ENCODE results near the gene ADCY9. TPM values are rescaled to one million over a fixed set of nuclear protein-coding genes. Genes with fewer than 3 reads are reported as not detected.

ADCY9 gene
- total RNA-seq, 1 experiment from 2014 or later, result 10.5 TPM

GRCh38 chr16:4025428-4025827, 90.8 kb downstream of the ADCY9 start:
- Histone ChIP-seq H3K36me3 (ENCODE audit: low read depth) (no peaks in the 10 kb centered on the region), H3K4me2 (no peak overlapping the region), H3K4me1 (replicated peaks; ENCODE audit: insufficient read depth) (peaks cover 16% of the 10 kb centered on the region), H3K9me2 (ENCODE audit: insufficient read depth) (no peaks in the 10 kb centered on the region), H4K20me1 (ENCODE audit: insufficient read depth) (no peaks in the 10 kb centered on the region), H3K27ac (no peak overlapping the region), H3K79me2 (ENCODE audit: low read depth) (no peaks in the 10 kb centered on the region), H2AFZ (no peak overlapping the region), H3F3A (ENCODE audit: insufficient read depth, low read depth) (peaks cover 8% of the 10 kb centered on the region; the same call in 1 of the 2 replicates), H3K27me3 (ENCODE audit: insufficient read depth, low read depth) (no peaks in the 10 kb centered on the region), H3K4me3 (no peak overlapping the region), H3K9me3 (ENCODE audit: insufficient read depth, low read depth) (no peaks in the 10 kb centered on the region; the same call in 1 of the 2 replicates)
- no peak for DNase-seq
- ChIA-PET CTCF (no interaction called here), POLR2A (ENCODE audit: unreplicated experiment) (no interaction called here)
- intact Hi-C loops (cut with micrococcal nuclease; ENCODE audit: unreplicated experiment), result no loop called here
- no TSS peak for BruUV-seq (replicated peaks)
- TF ChIP-seq EZH2 (IDR thresholded peaks at IDR 0.05; ENCODE audit: low read depth) (no peak), CTCF (conservative IDR thresholded peaks at IDR 0.05) (no peak)

GRCh38 chr16:4021916-4022315, 94.3 kb downstream of the ADCY9 start:
- Histone ChIP-seq H3K4me2 (no peak overlapping the region), H4K20me1 (ENCODE audit: insufficient read depth) (no peaks in the 10 kb centered on the region), H2AFZ (no peak overlapping the region), H3K36me3 (ENCODE audit: low read depth) (no peaks in the 10 kb centered on the region), H3K9me2 (ENCODE audit: insufficient read depth) (no peaks in the 10 kb centered on the region), H3K4me3 (no peak overlapping the region), H3K27ac (no peak overlapping the region), H3K27me3 (ENCODE audit: insufficient read depth, low read depth) (no peaks in the 10 kb centered on the region), H3F3A (ENCODE audit: insufficient read depth, low read depth) (peaks cover 11% of the 10 kb centered on the region; the same call in 1 of the 2 replicates), H3K9me3 (ENCODE audit: insufficient read depth, low read depth) (no peaks in the 10 kb centered on the region; the same call in 1 of the 2 replicates), H3K79me2 (ENCODE audit: low read depth) (no peaks in the 10 kb centered on the region), H3K4me1 (replicated peaks; ENCODE audit: insufficient read depth) (peaks cover 17% of the 10 kb centered on the region)
- no peak for TF ChIP-seq CTCF (conservative IDR thresholded peaks at IDR 0.05)
- no peak for TF ChIP-seq EZH2 (IDR thresholded peaks at IDR 0.05; ENCODE audit: low read depth)
- CTCF ChIA-PET, result no interaction called here
- no peak for DNase-seq
- intact Hi-C loops (cut with micrococcal nuclease; ENCODE audit: unreplicated experiment), result no loop called here
- POLR2A ChIA-PET (ENCODE audit: unreplicated experiment), result no interaction called here
- BruUV-seq (replicated peaks), result no TSS peak

GRCh38 chr16:4021070-4021779, 95.0 kb downstream of the ADCY9 start:
- Histone ChIP-seq H3K4me2 (peak overlapping the region; percentile 50), H3F3A (ENCODE audit: insufficient read depth, low read depth) (peaks cover 16% of the 10 kb centered on the region; the same call in 1 of the 2 replicates), H3K9me2 (ENCODE audit: insufficient read depth) (no peaks in the 10 kb centered on the region), H3K4me3 (no peak overlapping the region), H3K79me2 (ENCODE audit: low read depth) (no peaks in the 10 kb centered on the region), H3K27ac (no peak overlapping the region), H3K9me3 (ENCODE audit: insufficient read depth, low read depth) (no peaks in the 10 kb centered on the region), H3K36me3 (ENCODE audit: low read depth) (no peaks in the 10 kb centered on the region), H2AFZ (no peak overlapping the region), H3K4me1 (replicated peaks; ENCODE audit: insufficient read depth) (peaks cover 17% of the 10 kb centered on the region), H4K20me1 (ENCODE audit: insufficient read depth) (no peaks in the 10 kb centered on the region), H3K27me3 (ENCODE audit: insufficient read depth, low read depth) (no peaks in the 10 kb centered on the region)
- TF ChIP-seq EZH2 (IDR thresholded peaks at IDR 0.05; ENCODE audit: low read depth) (no peak), CTCF (conservative IDR thresholded peaks at IDR 0.05) (no peak)
- CTCF ChIA-PET, result interaction anchor here (0.7 kb wide), 1 partner anchor 90 kb away, joined by 3 read pairs; no protein-coding TSS in a partner anchor
- intact Hi-C loops (cut with micrococcal nuclease; ENCODE audit: unreplicated experiment), result no loop called here
- peak; percentile 80 to 92 for DNase-seq
- BruUV-seq (replicated peaks), result no TSS peak
- POLR2A ChIA-PET (ENCODE audit: unreplicated experiment), result interaction anchor here (0.6 kb wide), 2 partner anchors 140 to 170 kb away, joined by 3 to 4 read pairs; partner anchors contain the start of gene CREBBP

Measured in PC-9 (cell line).